GM10847 (cell line): ENCODE data around the gene NCOR2.

ENCODE experiments used
- POLR2A ChIP-seq: IDR thresholded peaks from 2 replicates; pipeline ENCODE4 v1.6.1; 2011; ENCODE audit not compliant: insufficient read length; ENCODE audit errors: extremely low read depth

Gene NCOR2

DNA sequence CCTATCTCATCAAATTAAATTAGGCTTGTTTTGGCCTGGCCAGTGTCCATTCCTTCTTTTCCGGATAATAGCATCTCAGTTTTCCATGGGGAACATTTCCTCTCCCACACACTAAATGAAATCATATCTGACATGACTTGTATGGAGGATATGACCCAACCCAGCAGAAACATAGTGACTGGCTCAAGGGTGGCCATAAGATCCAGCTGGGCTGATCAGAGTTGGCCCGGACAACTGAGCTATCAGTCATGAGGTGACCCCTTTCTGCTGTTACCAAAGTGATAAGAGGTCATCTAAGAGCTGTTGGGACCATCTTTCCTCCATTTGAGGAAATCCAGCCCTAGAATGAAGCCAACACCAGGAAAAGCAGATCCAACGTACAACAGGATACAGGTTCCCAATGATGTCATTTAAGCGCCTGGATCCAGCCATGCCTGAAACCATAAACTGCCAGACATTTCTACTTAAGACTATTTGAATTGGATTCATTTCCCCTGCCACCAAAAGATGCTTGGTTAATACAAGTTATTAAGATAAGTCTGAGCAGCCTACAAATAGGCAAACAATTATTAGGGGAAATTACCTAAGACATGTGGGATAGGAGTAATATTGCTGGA is 20.7 kb upstream of the NCOR2 start:
- no peak for TF ChIP-seq POLR2A

DNA sequence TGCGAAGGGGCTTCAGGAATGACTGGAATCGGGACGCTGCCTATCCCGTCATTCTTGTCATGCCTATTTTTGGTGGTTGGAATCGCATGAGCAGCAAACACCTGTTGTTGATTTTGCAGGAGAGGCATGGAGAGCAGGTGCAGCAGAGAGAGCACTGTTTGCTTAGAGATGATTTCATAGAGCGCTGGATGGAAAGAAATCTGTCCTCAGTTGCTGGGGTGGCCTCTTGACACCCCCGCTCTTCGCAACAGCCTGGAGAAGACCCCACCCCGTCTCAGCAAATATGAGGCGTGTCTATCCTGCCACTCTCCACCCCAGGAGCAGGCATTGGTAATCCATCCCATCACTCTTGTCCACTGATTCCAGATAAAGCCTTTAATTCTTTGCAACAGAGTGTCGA is 19.3 kb upstream of the NCOR2 start:
- no peak for TF ChIP-seq POLR2A

DNA sequence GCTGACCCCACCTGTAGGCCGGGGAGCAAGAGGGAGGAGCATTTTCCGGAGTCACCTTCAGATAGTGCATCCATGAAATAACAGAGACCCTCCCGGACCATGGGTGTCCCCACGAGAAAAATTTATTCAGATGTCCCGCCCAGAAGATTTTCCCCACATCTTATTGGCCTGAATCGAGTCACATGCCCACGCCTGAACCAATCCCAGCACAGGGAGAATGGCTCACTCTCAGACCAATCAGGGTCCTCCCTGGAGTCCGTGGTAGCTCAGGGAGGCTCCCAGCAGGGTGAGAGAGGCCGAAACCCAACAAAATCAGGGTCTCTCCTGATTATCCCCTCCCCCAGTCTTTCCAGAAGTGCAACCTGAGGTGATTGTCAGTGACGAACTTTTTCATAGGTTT is 16.4 kb upstream of the NCOR2 start:
- no peak for TF ChIP-seq POLR2A

DNA sequence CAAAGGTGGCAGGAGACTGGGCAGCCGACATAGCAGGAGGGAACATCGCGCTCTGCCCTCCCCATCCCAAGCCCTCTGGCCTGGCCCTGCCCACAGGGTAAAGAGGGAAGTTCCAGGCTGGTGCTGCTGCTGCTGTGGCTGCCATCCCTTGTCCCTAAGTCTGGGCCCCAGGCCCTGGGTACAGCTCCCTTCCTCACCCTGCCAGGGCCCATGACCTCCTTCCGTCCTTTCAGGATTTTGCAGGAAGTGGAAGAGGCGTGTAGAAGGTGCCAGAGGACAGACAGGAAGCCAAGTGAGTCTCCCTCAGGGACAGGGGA is 14.7 kb upstream of the NCOR2 start:
- TF ChIP-seq POLR2A = no peak

DNA sequence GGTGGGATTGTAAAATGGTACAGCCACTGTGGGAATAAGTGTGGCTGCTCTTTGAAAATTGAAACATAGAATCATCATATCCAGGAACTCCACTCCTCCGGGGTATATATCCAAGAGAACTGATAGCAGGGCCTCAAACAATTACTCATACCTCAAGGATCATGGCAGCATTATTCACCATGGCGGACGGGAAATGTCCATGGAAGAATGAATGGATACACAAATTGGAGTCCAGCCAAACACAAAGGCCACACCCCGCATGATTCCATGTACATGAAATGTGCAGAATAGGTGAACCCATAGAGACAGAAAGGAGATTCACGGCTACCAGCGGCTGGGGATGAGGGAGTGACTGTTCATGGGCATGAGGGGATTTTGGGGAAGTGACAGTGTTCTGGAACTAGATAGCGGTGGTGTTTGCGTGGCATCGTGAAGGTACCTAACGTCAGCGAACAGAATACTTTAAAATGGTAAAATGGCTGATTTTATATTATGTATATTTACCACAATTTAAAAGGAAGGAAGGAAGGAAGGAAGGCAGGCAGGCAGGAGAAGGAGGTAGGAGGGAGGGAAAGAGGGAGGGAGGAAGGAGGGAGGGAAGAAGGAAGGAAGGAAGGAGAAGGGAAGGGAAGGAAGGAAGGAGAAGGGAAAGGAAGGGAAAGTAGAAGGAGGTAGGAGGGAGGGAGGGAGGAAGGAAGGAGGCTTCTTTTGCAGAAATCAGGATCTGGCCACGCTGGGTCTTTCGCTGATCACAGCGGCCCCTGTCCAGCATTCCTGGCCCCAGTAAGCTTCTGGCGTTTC is 14.1 kb upstream of the NCOR2 start:
- TF ChIP-seq POLR2A = no peak

DNA sequence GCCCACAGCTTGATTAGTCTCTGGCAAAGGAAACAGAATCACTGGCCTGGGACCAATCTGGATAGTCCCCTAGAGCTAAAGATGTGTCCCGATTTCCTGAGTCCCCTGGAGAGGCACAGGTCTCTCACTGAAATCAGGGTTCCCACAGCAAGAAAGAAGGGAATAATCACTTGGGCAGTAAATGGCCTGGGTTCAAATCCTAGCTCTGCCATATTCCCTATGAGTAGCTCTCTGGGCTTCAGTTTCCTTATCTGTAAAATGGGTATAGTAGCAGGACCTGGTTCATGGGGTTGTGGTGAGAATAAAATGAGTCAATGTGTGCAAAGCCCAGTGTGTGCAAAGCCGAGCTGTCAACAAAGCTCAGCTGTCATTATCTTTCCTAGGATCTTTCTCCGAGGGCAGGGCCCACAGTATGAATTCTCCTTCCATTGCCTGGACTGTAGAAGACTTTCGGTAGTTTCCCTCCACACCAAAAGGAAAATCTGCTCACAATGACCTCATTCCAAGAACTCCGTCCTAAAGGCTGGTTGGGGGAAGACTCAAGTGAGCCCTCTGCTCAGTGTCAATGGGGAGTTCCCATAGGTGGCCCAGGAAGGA is 12.6 kb upstream of the NCOR2 start:
- no peak for TF ChIP-seq POLR2A

DNA sequence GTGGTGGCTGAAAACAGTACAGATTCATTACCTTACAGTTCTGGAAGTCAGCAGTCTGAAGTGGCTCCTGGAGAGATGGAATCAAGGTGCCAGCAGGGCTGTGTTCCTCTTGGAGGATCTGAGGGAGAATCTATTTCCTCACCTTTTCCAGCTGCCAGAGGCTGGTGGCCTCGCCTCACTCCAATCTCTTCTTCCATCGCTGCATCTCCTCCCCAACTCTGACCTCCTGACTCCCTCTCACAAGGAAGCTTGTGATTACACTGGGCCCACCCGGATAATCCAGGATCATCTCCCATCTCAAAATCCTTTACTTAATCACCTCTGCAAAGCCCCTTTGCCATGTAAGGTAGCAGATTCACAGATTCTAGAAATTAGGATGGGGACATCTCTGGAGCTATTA is 11.4 kb upstream of the NCOR2 start:
- TF ChIP-seq POLR2A = no peak

DNA sequence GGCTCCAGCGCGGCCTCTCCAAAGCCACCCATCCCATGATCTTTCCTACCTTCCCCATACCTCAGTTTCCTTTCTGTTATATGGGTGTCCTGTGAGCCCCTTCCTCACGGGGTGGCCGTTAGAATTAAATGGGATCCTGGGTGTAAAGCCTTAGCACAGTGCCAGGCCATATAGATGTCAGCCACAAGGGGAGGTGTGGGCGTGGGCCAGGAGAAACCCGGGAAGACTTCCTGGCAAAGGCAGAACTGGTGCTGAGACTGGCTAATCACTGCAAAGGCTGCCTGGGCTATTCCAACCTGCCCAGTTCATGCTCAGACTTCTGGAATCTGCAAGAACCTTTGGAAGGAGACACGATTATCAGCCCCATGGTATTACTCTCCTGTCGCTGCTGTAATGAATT is 11.0 kb upstream of the NCOR2 start:
- TF ChIP-seq POLR2A = no peak

DNA sequence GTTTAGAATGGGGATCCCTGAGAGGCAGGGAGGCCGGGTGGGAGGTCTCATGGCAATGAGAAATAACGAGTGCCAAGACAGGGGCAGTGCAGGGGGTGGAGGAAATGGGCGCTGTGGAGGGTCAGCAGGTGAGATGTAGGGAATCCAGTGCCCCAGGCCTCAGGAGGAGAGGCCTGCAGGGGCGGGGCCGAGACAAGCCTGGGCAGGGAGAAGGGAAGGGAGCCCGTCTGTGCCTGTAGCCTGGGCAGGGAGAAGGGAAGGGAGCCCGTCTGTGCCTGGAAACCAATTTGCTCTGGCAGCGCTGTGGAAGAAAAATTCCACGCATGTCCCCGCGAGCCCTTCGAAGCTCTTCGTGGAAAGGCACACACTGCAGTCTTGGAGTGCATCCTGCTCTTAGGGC is 10.6 kb upstream of the NCOR2 start:
- no peak for TF ChIP-seq POLR2A

DNA sequence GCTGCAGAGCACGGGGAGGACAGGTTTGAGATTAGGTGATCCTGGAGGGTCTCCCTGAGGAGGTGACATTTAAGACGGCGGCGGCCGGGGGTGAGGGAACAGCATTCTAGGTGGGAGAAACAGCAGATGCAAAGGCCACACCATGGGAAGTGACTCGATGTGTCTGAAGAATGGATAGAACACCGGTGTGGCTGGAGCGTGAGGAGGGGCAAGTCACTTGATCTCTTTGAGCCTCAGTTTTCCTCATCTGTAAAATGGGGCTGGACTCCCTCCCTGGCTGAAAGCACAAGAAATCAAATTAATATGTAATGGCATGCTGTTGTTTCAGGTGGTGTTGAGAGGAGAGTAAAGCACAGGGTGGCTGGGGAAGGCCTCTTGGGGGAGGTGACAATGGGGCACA is 10.0 kb upstream of the NCOR2 start:
- no peak for TF ChIP-seq POLR2A

DNA sequence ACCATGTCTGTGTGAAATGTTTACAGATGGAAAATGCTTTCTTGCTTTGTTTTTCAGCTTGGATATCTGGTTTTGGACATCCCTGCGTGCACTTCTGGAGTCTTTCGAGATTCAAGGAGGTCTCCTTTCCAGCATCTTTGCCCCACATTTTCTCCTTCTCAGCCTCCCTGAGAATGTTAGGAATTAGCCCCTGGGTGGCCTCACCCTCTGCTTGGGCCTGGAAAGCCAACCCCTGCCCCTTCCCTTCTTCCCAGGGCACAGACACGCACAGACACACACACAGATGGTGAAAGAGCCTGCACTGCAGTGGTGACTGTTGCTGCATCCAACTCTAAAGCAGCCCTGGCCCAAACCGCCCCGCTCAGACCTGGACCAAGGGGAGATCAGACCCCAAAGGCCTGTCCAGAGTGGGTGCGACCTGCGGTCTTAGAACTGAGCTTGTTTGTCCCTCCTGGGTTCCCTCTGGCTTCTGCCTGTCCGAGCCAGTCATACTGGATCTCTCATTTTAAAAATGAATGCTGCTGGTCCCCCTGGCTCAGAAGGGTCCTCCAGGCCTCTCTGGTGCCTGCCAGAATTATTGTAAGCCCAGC is 8.7 kb upstream of the NCOR2 start:
- no peak for TF ChIP-seq POLR2A

DNA sequence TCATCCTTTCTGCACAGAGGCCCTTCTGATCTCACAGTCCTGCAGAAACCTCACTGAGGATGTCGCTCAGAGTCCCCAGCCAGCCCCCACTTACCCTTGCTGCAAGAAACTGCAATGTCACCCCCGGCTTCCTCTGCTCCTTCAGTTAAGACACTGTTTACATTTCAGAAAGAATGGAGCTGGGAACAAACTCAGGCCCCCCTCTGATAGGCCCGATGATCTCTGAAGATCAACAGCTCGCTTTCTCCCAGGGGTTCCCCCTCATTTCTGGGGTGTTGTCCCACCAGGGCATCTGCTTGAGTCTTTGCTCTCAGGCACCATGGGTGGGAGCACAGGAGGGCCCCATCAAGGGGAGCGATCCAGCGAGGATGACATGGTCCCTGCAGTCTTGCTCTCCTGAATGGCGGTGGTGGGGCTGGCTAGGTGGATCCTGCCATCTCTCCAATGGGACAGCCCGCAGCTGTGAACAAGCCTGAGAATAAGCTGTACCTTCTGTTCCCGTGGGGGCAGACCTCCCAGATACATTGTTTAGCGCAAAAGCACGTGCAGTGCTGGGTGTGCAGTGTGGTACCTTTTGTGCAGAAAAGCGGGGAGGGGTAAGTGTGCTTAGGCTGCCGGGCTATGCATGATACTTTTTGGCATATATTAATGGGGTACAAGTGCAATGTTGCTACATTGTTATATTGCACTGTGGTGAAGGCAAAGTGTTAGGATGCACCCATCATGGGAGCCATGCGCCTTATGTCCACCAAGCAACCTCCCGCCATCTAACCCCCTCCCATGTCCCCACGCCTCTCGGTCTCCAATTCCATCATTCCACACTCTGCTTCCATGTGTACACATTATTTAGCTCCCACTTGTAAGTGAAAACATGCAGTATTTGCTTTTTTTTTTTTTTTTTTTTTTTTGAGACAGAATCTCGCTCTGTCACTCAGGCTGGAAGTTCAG is 6.7 kb upstream of the NCOR2 start:
- TF ChIP-seq POLR2A = no peak

DNA sequence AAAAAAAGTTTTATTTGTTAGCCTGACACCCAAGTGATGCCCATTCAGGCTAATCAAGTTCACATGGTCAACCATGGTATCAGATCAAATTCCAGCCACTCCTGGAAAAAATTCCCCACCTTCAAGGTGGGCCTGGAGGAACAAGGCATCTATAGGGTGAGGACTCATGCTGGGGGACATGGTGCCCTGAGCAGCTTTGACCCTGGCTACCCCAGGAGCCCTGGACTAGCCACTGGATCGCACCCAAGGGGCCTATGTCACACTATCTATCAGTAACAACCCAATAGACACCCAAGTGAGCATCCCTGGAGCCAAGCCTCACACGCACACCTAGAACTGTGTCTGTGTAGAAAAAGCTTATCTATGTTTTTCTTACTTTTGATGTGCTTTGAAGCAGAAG is 4.1 kb upstream of the NCOR2 start:
- TF ChIP-seq POLR2A = no peak

DNA sequence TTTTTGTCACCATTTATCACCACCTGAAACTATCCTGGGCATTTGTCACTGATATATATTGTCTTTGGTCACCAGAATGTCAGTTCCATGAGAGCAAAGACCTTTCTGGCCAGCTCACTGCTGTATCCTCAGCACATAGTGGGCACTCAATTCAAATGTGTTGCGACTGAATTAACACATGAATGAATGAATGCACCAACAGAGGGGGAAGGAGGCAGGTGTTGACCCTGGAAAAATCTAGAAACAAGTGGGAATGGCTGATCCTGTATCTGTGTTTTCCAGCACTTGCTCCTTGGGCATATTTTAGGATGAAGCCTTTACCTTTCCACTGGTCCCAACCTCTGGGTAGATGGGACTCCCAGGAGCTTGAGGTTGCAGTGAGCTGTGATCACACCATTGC is 3.4 kb upstream of the NCOR2 start:
- no peak for TF ChIP-seq POLR2A
